Keratinocyte (primary cell): ENCODE measurements around the gene TMUB2.

Source experiments
- CTCF ChIP-seq, 3 experiments: IDR thresholded peaks in 1 of 3; conservative IDR thresholded peaks in 1 of 3; optimal IDR thresholded peaks in 1 of 3; 2 replicates in 2 of 3; 3 replicates in 1 of 3; pipeline versions ENCODE3 to v1.5.1; 2011; ENCODE audit warnings: low read length in 3 of 3, mild to moderate bottlenecking in 3 of 3, moderate library complexity in 2 of 3, control low read depth in 1 of 3, inconsistent platforms in 1 of 3; ENCODE audit not compliant: insufficient read depth in 2 of 3; ENCODE audit errors: extremely low read depth in 1 of 3
- EZH2 ChIP-seq: IDR thresholded peaks from one replicate; pipeline ENCODE4 v1.6.1; 2012; ENCODE audit warnings: inconsistent platforms, mild to moderate bottlenecking, low read length, moderate library complexity

- no peak for TF ChIP-seq CTCF (optimal IDR thresholded peaks at IDR 0.05 in 1 of 3, IDR thresholded peaks at IDR 0.05 in 1 of 3, conservative IDR thresholded peaks at IDR 0.05 in 1 of 3; ENCODE audit: extremely low read depth in 1 of 3, insufficient read depth in 2 of 3, low read length in 3 of 3)
- TF ChIP-seq EZH2: no peak
Observed at GRCh38 chr17:44149750-44150329, 36.9 kb upstream of the TMUB2 start.
